WTC11 (cell line): ENCODE measurements around the gene TBX2.

Source experiments
- CBFB ChIP-seq: sonication (generic); formaldehyde crosslinking; IDR thresholded peaks from 2 replicates; pipeline ENCODE4 v1.8.1; 2022; ENCODE audit warnings: mild to moderate bottlenecking, low read depth, missing genetic modification reagents
- CTCF ChIP-seq: fragments of 200-600 bp; IDR thresholded peaks from 2 replicates; pipeline ENCODE4 v1.8.0; 2022; ENCODE audit warnings: antibody characterized with exemption
- GRHL2 ChIP-seq: fragments of 250-450 bp; sonication (Bioruptor Pico); IDR thresholded peaks from 2 replicates; pipeline ENCODE4 v1.8.0; 2022; ENCODE audit warnings: mild to moderate bottlenecking, moderate library complexity; ENCODE audit not compliant: insufficient replicate concordance, severe bottlenecking
- GTF2I ChIP-seq: fragments of 250-450 bp; sonication (Bioruptor Pico); conservative IDR thresholded peaks from 2 replicates; pipeline ENCODE4 v1.4.0; 2021; ENCODE audit warnings: mild to moderate bottlenecking
- MXD4 ChIP-seq: fragments of 250-450 bp; sonication (Bioruptor Pico); IDR thresholded peaks from 2 replicates; pipeline ENCODE4 v1.8.0; 2021; ENCODE audit warnings: mild to moderate bottlenecking, moderate library complexity, borderline replicate concordance
- MYBL2 ChIP-seq: sonication (generic); formaldehyde crosslinking; IDR thresholded peaks from 2 replicates; pipeline ENCODE4 v1.8.1; 2023; ENCODE audit warnings: mild to moderate bottlenecking, moderate library complexity, missing genetic modification reagents
- PRDM15 ChIP-seq: sonication (generic); formaldehyde crosslinking; IDR thresholded peaks from 2 replicates; pipeline ENCODE4 v1.8.0; 2022; ENCODE audit warnings: missing genetic modification reagents
- SP1 ChIP-seq: sonication (generic); formaldehyde crosslinking; conservative IDR thresholded peaks from 2 replicates; pipeline ENCODE4 v1.8.1; 2022; ENCODE audit warnings: missing genetic modification reagents
- ZBTB43 ChIP-seq: sonication (generic); formaldehyde crosslinking; IDR thresholded peaks from 2 replicates; pipeline ENCODE4 v1.8.1; 2023; ENCODE audit warnings: mild to moderate bottlenecking, missing genetic modification reagents
- ZNF121 ChIP-seq: sonication (generic); formaldehyde crosslinking; IDR thresholded peaks from 2 replicates; pipeline ENCODE4 v1.8.0; 2023; ENCODE audit warnings: missing genetic modification reagents

- no peak for TF ChIP-seq MXD4 (CRISPR knock-in tag)
- TF ChIP-seq CTCF: no peak
- no peak for TF ChIP-seq CBFB (CRISPR knock-in tag)
- no peak for TF ChIP-seq GTF2I (CRISPR knock-in tag)
- TF ChIP-seq SP1 (CRISPR knock-in tag): no peak
- TF ChIP-seq MYBL2 (CRISPR knock-in tag): no peak
- no peak for TF ChIP-seq GRHL2 (CRISPR knock-in tag)
- no peak for TF ChIP-seq ZNF121 (CRISPR knock-in tag)
- TF ChIP-seq PRDM15 (CRISPR knock-in tag): no peak
- no peak for TF ChIP-seq ZBTB43 (CRISPR knock-in tag)
Measured at GRCh38 chr17:61384692-61385576, 14.7 kb upstream of the TBX2 start.
